GM12878 (cell line): ENCODE measurements around the gene RIPK3. TPM values are rescaled to one million over a fixed set of nuclear protein-coding genes. Genes with fewer than 3 reads are reported as not detected.
A peak's percentile ranks its signal among the peaks of the same experiment; 100 is the strongest.

Experiments
- ATAC-seq: fragments of 200-7000 bp; cut with Tn5 transposase; 3 replicates; pipeline ENCODE4 v1.9.1; 2020; ENCODE audit warnings: mild to moderate bottlenecking, moderate library complexity
- BruUV-seq: library from RNA; stranded (reverse); fragments of 400-500 nt; replicated peaks from 2 replicates; lab custom pipeline; 2021; lab: Mats Ljungman, UMichigan
- CTCF ChIA-PET: fragments of 300-600 bp; sonication (Branson Sonifier 250); formaldehyde crosslinking; extraction: SDS; loops from one replicate; lab custom pipeline; 2021; ENCODE audit warnings: inconsistent platforms; lab: Yijun Ruan, JAX
- POLR2A ChIA-PET: fragments of 350-600 bp; formaldehyde crosslinking; extraction: SDS; loops from one replicate; lab custom pipeline; 2021; ENCODE audit warnings: inconsistent platforms; lab: Charles Lee
- RAD21 ChIA-PET: fragments of 300-600 bp; sonication (Branson Sonifier 250); formaldehyde crosslinking; loops from one replicate; lab custom pipeline; 2023; ENCODE audit warnings: antibody characterized with exemption; ENCODE audit not compliant: unreplicated experiment; lab: Charles Lee
- SMC1A ChIA-PET: fragments of 300-600 bp; sonication (Branson Sonifier 250); formaldehyde crosslinking; loops from one replicate; lab custom pipeline; 2023; ENCODE audit not compliant: unreplicated experiment, uncharacterized antibody; lab: Charles Lee
- DNase-seq: peaks from one replicate; pipeline ENCODE4 v3.0.0-alpha.2; 2011; ENCODE audit warnings: low read depth, low spot score
- FAIRE-seq: peaks from 3 replicates; lab custom pipeline; 2011; peaks lifted over from hg19 to GRCh38; lab: Jason Lieb, UNC
- H2AFZ ChIP-seq: 2 replicates; pipeline ENCODE4 v1.6.0; 2011; ENCODE audit warnings: low read depth, low read length, control low read depth; ENCODE audit not compliant: control insufficient read depth
- H3K27ac ChIP-seq: 2 replicates; pipeline ENCODE4 v1.5.1; 2011; ENCODE audit warnings: control low read depth; ENCODE audit not compliant: control insufficient read depth, insufficient read depth
- H3K27me3 ChIP-seq, 2 experiments: replicated peaks in 1 of 2; 2 replicates each; pipeline versions ENCODE4 v1.6.0 to v1.6.1; 2011; ENCODE audit warnings: low read length in 1 of 2; ENCODE audit not compliant: control insufficient read depth in 2 of 2, insufficient read depth in 2 of 2
- H3K36me3 ChIP-seq, 2 experiments: 2 replicates each; pipeline ENCODE4 v1.5.1; 2011; ENCODE audit warnings: low read length in 1 of 2; ENCODE audit not compliant: control insufficient read depth in 2 of 2, insufficient read depth in 2 of 2
- H3K4me1 ChIP-seq: 2 replicates; pipeline ENCODE4 v1.6.1; 2011; ENCODE audit warnings: mild to moderate bottlenecking, low read length, moderate library complexity, mixed read lengths; ENCODE audit not compliant: control insufficient read depth, insufficient read depth
- H3K4me2 ChIP-seq: 2 replicates; pipeline ENCODE4 v1.6.0; 2011; ENCODE audit warnings: control low read depth; ENCODE audit not compliant: control insufficient read depth, insufficient read depth
- H3K4me3 ChIP-seq: fragments of 200-600 bp; sonication (generic); 2 replicates; pipeline ENCODE4 v1.5.1; 2016
- H3K79me2 ChIP-seq: 2 replicates; pipeline ENCODE4 v1.6.0; 2011; ENCODE audit warnings: low read length; ENCODE audit not compliant: control insufficient read depth, insufficient read depth
- H3K9ac ChIP-seq: 2 replicates; pipeline ENCODE4 v1.8.0; 2011; ENCODE audit warnings: low read length, control low read depth, mixed read lengths; ENCODE audit not compliant: control insufficient read depth, insufficient read depth
- H3K9me3 ChIP-seq: replicated peaks from 3 replicates; pipeline ENCODE4 v1.5.1; 2011; ENCODE audit warnings: mild to moderate bottlenecking, low read length; ENCODE audit not compliant: control insufficient read depth, insufficient read depth
- H4K20me1 ChIP-seq: 2 replicates; pipeline ENCODE4 v1.6.0; 2011; ENCODE audit not compliant: control insufficient read depth, insufficient read depth
- BCL3 ChIP-seq: IDR thresholded peaks from 2 replicates; pipeline ENCODE4 v1.6.1; 2011; ENCODE audit warnings: borderline replicate concordance, low read depth, mild to moderate bottlenecking, moderate library complexity, low read length; ENCODE audit not compliant: insufficient read depth, poor library complexity, severe bottlenecking
- BHLHE40 ChIP-seq, 2 experiments: fragments of 450-650 bp in 1 of 2; IDR thresholded peaks; 2 replicates each; pipeline ENCODE4 v1.6.1; 2011 to 2017; ENCODE audit warnings: low read depth in 2 of 2, borderline replicate concordance in 1 of 2, improper control_type of control experiment in 1 of 2, low read length in 1 of 2, mild to moderate bottlenecking in 1 of 2
- CHD2 ChIP-seq: IDR thresholded peaks from 2 replicates; pipeline ENCODE4 v1.6.1; 2011; ENCODE audit warnings: low read depth, low read length, improper control_type of control experiment, borderline replicate concordance
- DPF2 ChIP-seq: fragments of 450-650 bp; IDR thresholded peaks from 2 replicates; pipeline ENCODE4 v1.6.1; 2017; ENCODE audit warnings: mild to moderate bottlenecking
- EP300 ChIP-seq, 2 experiments: fragments of 150-350 bp in 1 of 2; IDR thresholded peaks; 2 replicates each; pipeline ENCODE4 v1.6.1; 2011 to 2012; ENCODE audit warnings: low read depth in 2 of 2, low read length in 2 of 2, borderline replicate concordance in 1 of 2, improper control_type of control experiment in 1 of 2, inconsistent platforms in 1 of 2; ENCODE audit not compliant: control insufficient read depth in 1 of 2
- GATAD2B ChIP-seq: fragments of 450-650 bp; conservative IDR thresholded peaks from 2 replicates; pipeline ENCODE4 v1.6.1; 2017; ENCODE audit warnings: low read depth, mild to moderate bottlenecking, moderate library complexity
- IKZF1 ChIP-seq: fragments of 450-650 bp; conservative IDR thresholded peaks from 2 replicates; pipeline ENCODE4 v1.6.1; 2017; ENCODE audit warnings: antibody characterized with exemption, mild to moderate bottlenecking
- MEF2B ChIP-seq: fragments of 450-650 bp; IDR thresholded peaks from 2 replicates; pipeline ENCODE4 v1.6.1; 2018; ENCODE audit warnings: mild to moderate bottlenecking, moderate library complexity; ENCODE audit not compliant: partially characterized antibody, poor library complexity, severe bottlenecking
- MTA3 ChIP-seq: IDR thresholded peaks from 2 replicates; pipeline ENCODE4 v1.6.1; 2012; ENCODE audit warnings: low read length, inconsistent platforms, borderline replicate concordance
- NR2F1 ChIP-seq: fragments of 450-650 bp; conservative IDR thresholded peaks from 2 replicates; pipeline ENCODE4 v1.6.1; 2017; ENCODE audit warnings: mild to moderate bottlenecking
- PAX5 ChIP-seq: IDR thresholded peaks from 2 replicates; pipeline ENCODE4 v1.6.1; 2011; ENCODE audit warnings: low read depth, low read length, borderline replicate concordance
- POLR2A ChIP-seq: IDR thresholded peaks from 2 replicates; pipeline ENCODE4 v1.6.1; 2011; ENCODE audit warnings: low read depth, mild to moderate bottlenecking, low read length
- RCOR1 ChIP-seq: conservative IDR thresholded peaks from 2 replicates; pipeline ENCODE4 v1.6.1; 2012; ENCODE audit warnings: low read depth, low read length, improper control_type of control experiment
- RUNX3 ChIP-seq: IDR thresholded peaks from 2 replicates; pipeline ENCODE4 v1.6.1; 2012; ENCODE audit warnings: low read length, inconsistent platforms
- SMAD5 ChIP-seq: IDR thresholded peaks from 2 replicates; pipeline ENCODE4 v1.6.1; 2016; ENCODE audit warnings: antibody characterized with exemption, low read depth
- SMARCA5 ChIP-seq: fragments of 450-650 bp; IDR thresholded peaks from 2 replicates; pipeline ENCODE4 v1.6.1; 2017; ENCODE audit warnings: mild to moderate bottlenecking
- STAT1 ChIP-seq: fragments of 450-650 bp; conservative IDR thresholded peaks from 2 replicates; pipeline ENCODE4 v1.6.1; 2014; ENCODE audit warnings: antibody characterized with exemption, mild to moderate bottlenecking
- TAF1 ChIP-seq: IDR thresholded peaks from 2 replicates; pipeline ENCODE4 v1.6.1; 2011; ENCODE audit warnings: mild to moderate bottlenecking, low read depth, low read length, borderline replicate concordance
- TCF3 ChIP-seq: IDR thresholded peaks from 2 replicates; pipeline ENCODE4 v1.6.1; 2012; ENCODE audit warnings: low read depth, mild to moderate bottlenecking, low read length, borderline replicate concordance; ENCODE audit not compliant: insufficient read depth
- YY1 ChIP-seq: IDR thresholded peaks from 2 replicates; pipeline ENCODE4 v1.6.1; 2011; ENCODE audit warnings: low read depth, mild to moderate bottlenecking, low read length
- WGBS: methylation state at CpG from one replicate; pipeline ENCODE4 v1.1.6; 2016; ENCODE audit warnings: low lambda C conversion rate; ENCODE audit not compliant: insufficient replicate concordance, insufficient coverage; ENCODE audit errors: missing lambda C conversion rate; 5-methylcytosine and 5-hydroxymethylcytosine counted together
- in situ Hi-C: fragments of 300-500 bp; cut with MboI; formaldehyde crosslinking; loops from 9 replicates; pipeline ENCODE4 v1.14.3; 2018; ENCODE audit warnings: mixed read lengths
- intact Hi-C: fragments of 100-400 bp; cut with micrococcal nuclease; formaldehyde crosslinking; loops from one replicate; pipeline ENCODE4 v1.14.2; 2022; ENCODE audit not compliant: unreplicated experiment
- polyA plus RNA-seq, 11 experiments: library from polyadenylated mRNA; depleted of rRNA in 4 of 11; unstranded in 6 of 11; stranded (reverse) in 5 of 11; fragments of >200 nt; fragmentation: Nextera tagmentation in 4 of 11; fragmentation: Illumina TruSeq in 1 of 11; extraction: Ambion mirVana in 4 of 11; extraction: Trizol in 1 of 11; gene quantifications; 1 replicate in 1 of 11; 2 replicates in 10 of 11; pipeline versions ENCODE4 v1.2.1 to v1.2.3, GENCODE V29; 2011 to 2016; ENCODE audit warnings: inconsistent platforms in 2 of 11, missing spikeins in 2 of 11, low read depth in 1 of 11
- total RNA-seq, 4 experiments: library from RNA; depleted of rRNA in 3 of 4; stranded (reverse); fragments of >200 nt in 3 of 4; fragmentation: Illumina TruSeq in 1 of 4; extraction: Trizol in 1 of 4; gene quantifications; 2 replicates each; pipeline versions ENCODE4 v1.2.1 to v1.2.3, GENCODE V29; 2013 to 2021
- TF ChIP-seq, protein P1 (sequence below): fragments of 450-650 bp; IDR thresholded peaks from 2 replicates; pipeline ENCODE4 v1.6.1; 2017; ENCODE audit warnings: low read depth, mild to moderate bottlenecking, moderate library complexity

Gene RIPK3
- total and polyA plus RNA-seq, 10 of the 15 experiments (the other 5 are each of a cell fraction or from before 2014, with no cell fraction given), result 2.0 to 13.6 (median 8.1) TPM

- ChIA-PET POLR2A (interaction anchor here (0.7 to 1.4 kb wide), 3 partner anchors 13 to 121 kb away, joined by 3 to 13 read pairs (median 6); partner anchors contain the start of genes CBLN3 and KHNYN), RAD21 (interaction anchor here (1.0 to 2.1 kb wide), 2 partner anchors 36 to 63 kb away, joined by 6 to 7 read pairs; no protein-coding TSS in a partner anchor), SMC1A (interaction anchor here (0.9 to 1.4 kb wide), 3 partner anchors 11 to 63 kb away, joined by 3 to 4 read pairs (median 3); partner anchors contain the start of gene KHNYN), CTCF (interaction anchor here (0.8 to 4.4 kb wide), 4 partner anchors 36 to 62 kb away, joined by 3 to 22 read pairs (median 8); partner anchors contain the start of genes CBLN3 and KHNYN)
- peaks cover 1 to 6% of the 10 kb centered on the region in 2 experiments for H3K27me3 ChIP-seq
- no peaks in the 10 kb centered on the region for H3K79me2 ChIP-seq
- in situ Hi-C loops (loop anchor here (5.0 kb wide), 1 partner anchor 64 kb away; no protein-coding TSS in a partner anchor), intact Hi-C loops (loop anchor here (5.0 kb wide), 2 partner anchors 36 to 44 kb away; no protein-coding TSS in a partner anchor)
- no TSS peak for BruUV-seq
- H4K20me1 ChIP-seq, result no peaks in the 10 kb centered on the region
- peak overlapping the region; percentile 60; the same call in 1 of the 2 replicates for H3K9ac ChIP-seq
- peaks cover 16% of the 10 kb centered on the region for H3K4me1 ChIP-seq
- peak; percentile 1; the same call in 2 of the 3 replicates for ATAC-seq
- WGBS, result 4% methylated on average over 25 of the region's 52 CpGs
- H3K9me3 ChIP-seq, result no peaks in the 10 kb centered on the region
- peak overlapping the region; percentile 74; the same call in 1 of the 2 replicates for H3K4me2 ChIP-seq
- DNase-seq, result no peak
- peak overlapping the region; percentile 51 for H3K4me3 ChIP-seq
- H3K36me3 ChIP-seq, result no peaks in the 10 kb centered on the region
- FAIRE-seq, result no peak
- H3K27ac ChIP-seq, result no peak overlapping the region
- no peak overlapping the region for H2AFZ ChIP-seq
- TF ChIP-seq SMAD5 (no peak), DPF2 (peak; percentile 92), MEF2B (peak; percentile 31), BHLHE40 (IDR thresholded peaks at IDR 0.05; ENCODE audit: borderline replicate concordance in 1 of 2, low read depth in 2 of 2, low read length in 1 of 2) (peak; percentile 31 to 86; a peak in 3 of 4 replicates), EP300 (IDR thresholded peaks at IDR 0.05; ENCODE audit: borderline replicate concordance in 1 of 2, control insufficient read depth in 1 of 2, low read depth in 2 of 2, low read length in 2 of 2) (peak in 1 of 2 experiments; percentile 35; a peak in 1 of 4 replicates), TAF1 (0 out of 2 replicates have a peak, but pooled peaks have one; percentile 38), CHD2 (peak; percentile 78), YY1 (peak; percentile 56; the same call in 1 of the 2 replicates), BCL3 (peak; percentile 24), SMARCA5 (0 out of 2 replicates have a peak, but pooled peaks have one; percentile 23), RCOR1 (no peak), MTA3 (no peak), PAX5 (peak; percentile 36; the same call in 1 of the 2 replicates), NR2F1 (0 out of 2 replicates have a peak, but pooled peaks have one; percentile 54), RUNX3 (peak; percentile 69), IKZF1 (peak; percentile 58; the same call in 1 of the 2 replicates), STAT1 (no peak), TCF3 (0 out of 2 replicates have a peak, but pooled peaks have one; percentile 9), POLR2A (peak; percentile 77), GATAD2B (peak; percentile 93)
- TF ChIP-seq, protein P1, sequence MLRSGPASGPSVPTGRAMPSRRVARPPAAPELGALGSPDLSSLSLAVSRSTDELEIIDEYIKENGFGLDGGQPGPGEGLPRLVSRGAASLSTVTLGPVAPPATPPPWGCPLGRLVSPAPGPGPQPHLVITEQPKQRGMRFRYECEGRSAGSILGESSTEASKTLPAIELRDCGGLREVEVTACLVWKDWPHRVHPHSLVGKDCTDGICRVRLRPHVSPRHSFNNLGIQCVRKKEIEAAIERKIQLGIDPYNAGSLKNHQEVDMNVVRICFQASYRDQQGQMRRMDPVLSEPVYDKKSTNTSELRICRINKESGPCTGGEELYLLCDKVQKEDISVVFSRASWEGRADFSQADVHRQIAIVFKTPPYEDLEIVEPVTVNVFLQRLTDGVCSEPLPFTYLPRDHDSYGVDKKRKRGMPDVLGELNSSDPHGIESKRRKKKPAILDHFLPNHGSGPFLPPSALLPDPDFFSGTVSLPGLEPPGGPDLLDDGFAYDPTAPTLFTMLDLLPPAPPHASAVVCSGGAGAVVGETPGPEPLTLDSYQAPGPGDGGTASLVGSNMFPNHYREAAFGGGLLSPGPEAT, result peak; percentile 40; the same call in 1 of the 2 replicates
Measured at GRCh38 chr14:24368562-24369252, 28.9 kb upstream of the RIPK3 start.
